ENCODE results near the gene AQP10.
A peak's percentile ranks its signal among the peaks of the same experiment; 100 is the strongest.

DNA sequence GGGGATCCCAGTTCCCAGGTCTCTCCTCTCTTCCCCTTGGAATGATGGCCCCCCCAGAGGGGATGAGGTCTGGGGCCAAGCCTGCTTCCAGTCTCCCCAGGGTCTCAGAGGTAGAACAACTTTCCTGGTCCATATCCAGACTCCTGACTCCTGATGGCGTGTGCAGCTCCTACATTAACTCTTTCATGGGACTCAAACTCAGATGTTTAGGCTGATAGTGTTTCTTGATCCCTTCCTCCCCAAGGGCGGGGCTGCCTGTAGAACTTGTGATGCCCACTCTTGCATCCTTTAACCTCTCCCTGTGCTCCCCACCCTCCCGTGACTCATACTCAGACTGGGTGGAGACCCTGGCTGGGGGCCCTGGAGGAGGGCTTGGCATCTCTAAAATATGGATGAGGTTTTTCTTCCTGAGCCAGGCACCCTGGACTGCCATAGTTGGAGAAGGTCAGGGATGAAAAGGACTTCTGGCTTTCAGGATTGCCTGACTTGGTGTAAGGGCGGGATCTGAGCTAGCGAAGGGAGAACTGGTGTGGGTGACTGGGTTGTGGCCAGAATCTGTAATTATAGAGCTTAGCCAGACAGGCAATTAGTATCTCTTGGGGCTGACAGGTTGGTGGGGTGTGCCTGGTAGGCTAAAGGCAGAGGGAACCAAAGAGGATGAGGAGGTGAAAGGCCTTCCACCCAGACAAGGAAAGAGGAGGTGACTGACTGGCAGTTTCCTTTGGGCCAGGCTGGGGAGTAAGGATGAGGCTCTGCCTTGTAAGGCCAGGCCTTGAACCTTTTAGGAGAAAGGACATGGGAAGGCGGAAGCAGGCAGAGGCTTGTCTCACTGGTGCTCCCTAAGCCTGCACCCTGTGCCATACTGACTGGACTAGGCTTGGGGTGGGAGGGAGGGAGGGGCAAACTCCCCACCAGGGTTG lies 5.9 kb downstream of the AQP10 start:
- TF ChIP-seq, protein P1, sequence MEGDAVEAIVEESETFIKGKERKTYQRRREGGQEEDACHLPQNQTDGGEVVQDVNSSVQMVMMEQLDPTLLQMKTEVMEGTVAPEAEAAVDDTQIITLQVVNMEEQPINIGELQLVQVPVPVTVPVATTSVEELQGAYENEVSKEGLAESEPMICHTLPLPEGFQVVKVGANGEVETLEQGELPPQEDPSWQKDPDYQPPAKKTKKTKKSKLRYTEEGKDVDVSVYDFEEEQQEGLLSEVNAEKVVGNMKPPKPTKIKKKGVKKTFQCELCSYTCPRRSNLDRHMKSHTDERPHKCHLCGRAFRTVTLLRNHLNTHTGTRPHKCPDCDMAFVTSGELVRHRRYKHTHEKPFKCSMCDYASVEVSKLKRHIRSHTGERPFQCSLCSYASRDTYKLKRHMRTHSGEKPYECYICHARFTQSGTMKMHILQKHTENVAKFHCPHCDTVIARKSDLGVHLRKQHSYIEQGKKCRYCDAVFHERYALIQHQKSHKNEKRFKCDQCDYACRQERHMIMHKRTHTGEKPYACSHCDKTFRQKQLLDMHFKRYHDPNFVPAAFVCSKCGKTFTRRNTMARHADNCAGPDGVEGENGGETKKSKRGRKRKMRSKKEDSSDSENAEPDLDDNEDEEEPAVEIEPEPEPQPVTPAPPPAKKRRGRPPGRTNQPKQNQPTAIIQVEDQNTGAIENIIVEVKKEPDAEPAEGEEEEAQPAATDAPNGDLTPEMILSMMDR (IDR thresholded peaks at IDR 0.05): no peak
- peak in 1 of 2 donors; percentile 19 for TF ChIP-seq POLR2A (IDR thresholded peaks at IDR 0.05)
